ENCODE measurements around the gene SEPTIN8. TPM values are rescaled to one million over a fixed set of nuclear protein-coding genes. Genes with fewer than 3 reads are reported as not detected.

SEPTIN8 gene
- total and polyA plus RNA-seq, 11 donors: 11.0 to 47.6 (median 33.6) TPM

- 93 to 98% (median 95%) methylated on average over 3 of the region's 3 CpGs for WGBS, 4 donors
- Histone ChIP-seq H3K4me3 (no peak overlapping the region), H3K9me3 (no peaks in the 10 kb centered on the region), H3K27ac (no peak overlapping the region), H3K4me1 (peaks cover 0 to 7% (median 0%) of the 10 kb centered on the region in 12 donors), H3K27me3 (no peaks in the 10 kb centered on the region), H3K36me3 (no peaks in the 10 kb centered on the region)
- TF ChIP-seq POLR2A (IDR thresholded peaks at IDR 0.05) (no peak), CTCF (IDR thresholded peaks at IDR 0.05) (no peak)
- no peak for DNase-seq
- no peak for ATAC-seq
- intact Hi-C loops (cut with DNase I): no loop called here
Observed at GRCh38 chr5:132791026-132791425, 14.0 kb upstream of the SEPTIN8 start.

GRCh38 chr5:132790201-132790865 lies 13.3 kb upstream of the SEPTIN8 start:
- TF ChIP-seq POLR2A (IDR thresholded peaks at IDR 0.05) (no peak), CTCF (IDR thresholded peaks at IDR 0.05) (no peak)
- Histone ChIP-seq H3K4me1 (peaks cover 0 to 7% (median 0%) of the 10 kb centered on the region in 12 donors), H3K27me3 (no peaks in the 10 kb centered on the region), H3K27ac (no peak overlapping the region), H3K4me3 (no peak overlapping the region), H3K9me3 (no peaks in the 10 kb centered on the region), H3K36me3 (no peaks in the 10 kb centered on the region)
- intact Hi-C loops (cut with DNase I): no loop called here
- WGBS, 4 donors: 35 to 56% (median 46%) methylated on average over 2 of the region's 2 CpGs
- ATAC-seq: peak in 1 of 4 donors; percentile 24
- no peak for DNase-seq

GRCh38 chr5:132788990-132789886 lies 12.2 kb upstream of the SEPTIN8 start:
- WGBS, 4 donors: 83 to 93% (median 85%) methylated on average over 8 of the region's 8 CpGs
- no peak overlapping the region for H3K4me3 ChIP-seq
- H3K27me3 ChIP-seq: no peaks in the 10 kb centered on the region
- ATAC-seq (no peak), DNase-seq (no peak)
- intact Hi-C loops (cut with DNase I): no loop called here
- H3K9me3 ChIP-seq: no peaks in the 10 kb centered on the region
- H3K27ac ChIP-seq: no peak overlapping the region
- no peak for TF ChIP-seq CTCF (IDR thresholded peaks at IDR 0.05)
- TF ChIP-seq POLR2A (IDR thresholded peaks at IDR 0.05): no peak
- no peaks in the 10 kb centered on the region for H3K36me3 ChIP-seq
- H3K4me1 ChIP-seq: peaks cover 0 to 7% (median 0%) of the 10 kb centered on the region in 12 donors

GRCh38 chr5:132788508-132788907 lies 11.5 kb upstream of the SEPTIN8 start:
- H3K4me1 ChIP-seq: peaks cover 0 to 7% (median 0%) of the 10 kb centered on the region in 12 donors
- DNase-seq (no peak), ATAC-seq (no peak)
- TF ChIP-seq POLR2A (IDR thresholded peaks at IDR 0.05) (no peak), CTCF (IDR thresholded peaks at IDR 0.05) (no peak)
- no peak overlapping the region for H3K4me3 ChIP-seq
- WGBS, 4 donors: 89 to 100% (median 92%) methylated on average over 1 of the region's 1 CpG
- intact Hi-C loops (cut with DNase I): no loop called here
- no peaks in the 10 kb centered on the region for H3K9me3 ChIP-seq
- H3K27me3 ChIP-seq: no peaks in the 10 kb centered on the region
- no peaks in the 10 kb centered on the region for H3K36me3 ChIP-seq
- H3K27ac ChIP-seq: no peak overlapping the region
